ENCODE data around the gene RBMS2. TPM values are rescaled to one million over a fixed set of nuclear protein-coding genes. Genes with fewer than 3 reads are reported as not detected.
A peak's percentile ranks its signal among the peaks of the same experiment; 100 is the strongest.

The RBMS2 gene
- total and polyA plus RNA-seq, 2 experiments from 2014 or later, result 15.2 to 18.8 TPM

DNA sequence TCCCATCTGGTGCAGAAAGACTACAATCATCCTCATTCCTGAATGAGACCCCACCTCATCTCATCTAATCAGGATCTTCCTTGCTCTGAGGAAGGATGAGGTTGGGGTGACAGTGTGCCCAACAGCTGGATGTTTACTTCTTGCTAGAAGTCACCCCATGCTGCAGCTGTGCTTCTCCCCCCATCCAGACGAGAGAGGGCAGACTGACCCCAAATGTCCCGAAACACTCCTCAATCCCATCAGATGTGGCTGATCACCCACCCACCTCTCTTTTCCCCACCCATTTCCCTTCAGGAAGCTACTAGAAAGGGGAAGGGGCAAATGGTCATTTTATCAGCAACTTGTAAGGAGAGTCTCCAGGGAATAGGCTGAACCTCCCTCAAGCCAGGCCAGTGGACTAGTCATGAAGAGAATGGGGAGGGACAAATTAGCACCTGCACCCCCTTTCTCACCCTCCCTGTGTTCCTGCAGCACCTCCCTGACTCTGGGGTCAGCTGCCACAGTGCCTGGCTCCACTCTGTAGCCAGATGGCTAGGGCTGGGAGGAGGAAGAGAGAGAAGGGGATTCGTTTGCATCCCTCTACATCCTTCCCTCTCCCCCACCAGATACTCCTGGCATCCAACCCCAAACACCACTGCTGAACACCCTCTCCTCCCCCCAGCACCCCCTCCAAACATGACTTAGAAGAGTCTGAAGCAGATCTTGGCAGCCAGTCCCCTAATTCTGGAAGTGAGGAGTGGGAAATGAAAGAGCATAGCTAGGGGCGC lies 111.3 kb downstream of the RBMS2 start:
- H3K9me2 ChIP-seq (replicated peaks; ENCODE audit: insufficient read depth), result no peaks in the 10 kb centered on the region
- no peaks in the 10 kb centered on the region for H3K36me3 ChIP-seq (replicated peaks; ENCODE audit: insufficient read depth, low read depth)
- no peak overlapping the region for H2AFZ ChIP-seq
- peaks cover 33% of the 10 kb centered on the region for H3K4me1 ChIP-seq (ENCODE audit: insufficient read depth)
- H3K4me2 ChIP-seq, result peak overlapping the region; percentile 75
- WGBS (ENCODE audit: low lambda C conversion rate, missing lambda C conversion rate), result 79% methylated on average over 4 of the region's 4 CpGs
- H3K79me2 ChIP-seq, result peaks cover 75% of the 10 kb centered on the region
- peaks cover 17% of the 10 kb centered on the region for H4K20me1 ChIP-seq (ENCODE audit: insufficient read depth, poor library complexity, severe bottlenecking)
- H3K27ac ChIP-seq, result peak overlapping the region; percentile 64
- no peaks in the 10 kb centered on the region for H3K27me3 ChIP-seq
- no peak overlapping the region for H3K4me3 ChIP-seq
- no peaks in the 10 kb centered on the region for H3K9me3 ChIP-seq (ENCODE audit: low read depth)
- DNase-seq (ENCODE audit: low spot score), result no peak
- no peak for TF ChIP-seq CTCF (IDR thresholded peaks at IDR 0.05; ENCODE audit: poor library complexity)
- TF ChIP-seq EZH2 (IDR thresholded peaks at IDR 0.05; ENCODE audit: borderline replicate concordance), result no peak
- no peak for TF ChIP-seq EZH2phosphoT487 (IDR thresholded peaks at IDR 0.05; ENCODE audit: low read depth, severe bottlenecking, unreplicated experiment)

- Histone ChIP-seq H3K4me3 (peak overlapping the region; percentile 79), H3K9me2 (replicated peaks; ENCODE audit: insufficient read depth) (no peaks in the 10 kb centered on the region), H3K36me3 (replicated peaks; ENCODE audit: insufficient read depth, low read depth) (no peaks in the 10 kb centered on the region), H3K27ac (peak overlapping the region; percentile 89), H3K27me3 (no peaks in the 10 kb centered on the region), H3K4me2 (peak overlapping the region; percentile 75), H3K79me2 (peaks cover 67% of the 10 kb centered on the region), H4K20me1 (ENCODE audit: insufficient read depth, poor library complexity, severe bottlenecking) (peaks cover 9% of the 10 kb centered on the region), H2AFZ (no peak overlapping the region), H3K4me1 (ENCODE audit: insufficient read depth) (peaks cover 35% of the 10 kb centered on the region), H3K9me3 (ENCODE audit: low read depth) (no peaks in the 10 kb centered on the region)
- DNase-seq (ENCODE audit: low spot score), result no peak
- TF ChIP-seq EZH2 (IDR thresholded peaks at IDR 0.05; ENCODE audit: borderline replicate concordance) (no peak), EZH2phosphoT487 (IDR thresholded peaks at IDR 0.05; ENCODE audit: low read depth, severe bottlenecking, unreplicated experiment) (no peak), CTCF (IDR thresholded peaks at IDR 0.05; ENCODE audit: poor library complexity) (no peak)
- 43% methylated on average over 12 of the region's 12 CpGs for WGBS (ENCODE audit: low lambda C conversion rate, missing lambda C conversion rate)
Measured at GRCh38 chr12:56633468-56634241, 112.0 kb downstream of the RBMS2 start.

DNA sequence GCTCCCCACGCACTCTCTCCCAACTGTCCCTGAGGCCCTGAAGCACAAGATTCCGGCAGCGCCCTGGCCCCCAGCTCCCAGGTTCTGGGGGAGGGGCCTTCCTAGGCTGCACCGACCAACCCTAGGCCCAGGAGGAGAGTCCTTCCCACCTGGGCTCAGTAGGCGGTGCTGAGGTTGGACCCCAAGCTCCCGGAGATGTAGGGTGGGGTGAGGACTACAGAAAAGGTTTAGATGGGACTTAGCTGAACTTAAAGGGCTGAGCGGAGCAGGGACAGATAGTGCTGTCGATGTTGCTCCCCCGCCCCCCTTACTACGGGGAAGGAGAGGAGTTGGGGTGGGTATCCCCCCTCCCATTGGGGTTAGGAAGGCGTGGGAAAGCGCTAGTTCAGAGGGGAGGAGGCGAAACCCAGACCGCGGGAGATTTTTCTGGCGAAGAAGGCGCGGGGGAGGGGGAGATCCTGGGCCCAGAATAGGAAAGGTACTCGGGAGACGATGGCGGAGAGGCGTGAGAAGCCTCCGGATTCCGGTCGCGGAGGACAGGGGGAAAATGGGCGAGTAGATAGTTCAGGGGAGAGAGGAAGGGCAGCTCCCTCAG lies 112.7 kb downstream of the RBMS2 start:
- Histone ChIP-seq H4K20me1 (ENCODE audit: insufficient read depth, poor library complexity, severe bottlenecking) (peaks cover 6% of the 10 kb centered on the region), H3K4me3 (peak overlapping the region; percentile 79), H3K4me2 (peak overlapping the region; percentile 75), H3K9me3 (ENCODE audit: low read depth) (no peaks in the 10 kb centered on the region), H3K4me1 (ENCODE audit: insufficient read depth) (peaks cover 35% of the 10 kb centered on the region), H3K27me3 (no peaks in the 10 kb centered on the region), H3K36me3 (replicated peaks; ENCODE audit: insufficient read depth, low read depth) (no peaks in the 10 kb centered on the region), H3K79me2 (peaks cover 60% of the 10 kb centered on the region), H3K27ac (peak overlapping the region; percentile 89), H3K9me2 (replicated peaks; ENCODE audit: insufficient read depth) (no peaks in the 10 kb centered on the region), H2AFZ (peak overlapping the region; percentile 43)
- TF ChIP-seq EZH2 (IDR thresholded peaks at IDR 0.05; ENCODE audit: borderline replicate concordance), result no peak
- under 1% methylated on average over 13 of the region's 27 CpGs for WGBS (ENCODE audit: low lambda C conversion rate, missing lambda C conversion rate)
- DNase-seq (ENCODE audit: low spot score), result peak; percentile 87

Measured in hepatocyte (in vitro differentiated cells).